HG03039 (cell line): ENCODE data around the gene NT5DC4.

Source experiments
- ATAC-seq: cut with Tn5 transposase; IDR thresholded peaks from one replicate; pipeline ENCODE4 v1.9.1; 2021; ENCODE audit warnings: mild to moderate bottlenecking, moderate library complexity; ENCODE audit not compliant: unreplicated experiment

Gene NT5DC4

DNA sequence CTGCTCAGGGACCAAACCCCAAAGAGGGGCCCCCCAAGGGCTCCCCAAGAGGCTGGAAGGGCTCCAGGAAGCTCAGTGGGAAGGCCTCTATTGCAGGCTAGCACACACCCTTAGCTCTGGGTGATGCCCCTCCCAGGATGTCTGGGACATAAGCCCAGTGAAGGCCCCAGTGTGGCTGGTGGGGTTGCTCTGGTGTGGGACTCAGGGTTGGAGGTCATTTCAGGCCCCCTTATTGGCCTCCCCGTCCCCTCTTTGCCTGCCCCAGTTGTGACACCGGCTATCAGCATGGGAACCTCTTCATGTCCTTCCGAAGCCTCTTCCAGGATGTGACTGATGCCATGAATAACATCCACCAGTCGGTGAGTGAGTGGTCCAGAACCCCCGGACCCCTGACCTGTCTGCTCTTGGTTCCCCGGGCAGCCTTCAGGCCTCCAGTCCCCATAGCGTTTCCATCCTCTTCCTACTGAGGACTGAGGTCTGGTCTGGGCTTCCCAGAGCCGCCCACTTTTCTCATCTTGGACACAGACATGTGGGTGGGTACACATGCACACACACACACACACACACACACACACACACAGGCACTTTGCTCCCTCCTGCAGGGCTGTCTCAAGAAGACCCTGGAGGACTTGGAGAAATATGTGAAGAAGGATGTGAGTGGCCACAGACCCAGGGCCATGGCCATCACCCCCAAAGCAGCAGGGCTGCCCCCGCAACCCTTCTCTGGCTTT lies 2.2 kb downstream of the NT5DC4 start:
- ATAC-seq: no peak

DNA sequence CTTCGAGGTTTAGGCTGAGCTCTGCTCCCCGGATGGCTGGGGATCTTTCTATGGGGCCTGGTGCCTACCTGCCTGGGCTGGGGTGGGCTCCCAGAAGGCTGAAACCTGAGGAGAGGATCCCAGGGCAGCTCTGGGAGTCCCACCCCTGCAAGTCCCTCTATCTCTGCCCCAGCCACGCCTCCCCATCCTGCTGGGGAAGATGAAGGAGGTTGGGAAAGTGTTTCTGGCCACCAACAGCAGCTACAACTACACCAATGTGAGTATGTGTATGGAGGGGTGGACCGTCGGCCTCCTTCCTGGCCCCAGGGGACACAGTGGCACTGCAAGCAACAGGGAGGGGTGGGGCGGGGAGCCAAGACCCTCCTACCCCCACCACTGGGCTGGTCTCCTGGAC lies 2.7 kb downstream of the NT5DC4 start:
- ATAC-seq: no peak

DNA sequence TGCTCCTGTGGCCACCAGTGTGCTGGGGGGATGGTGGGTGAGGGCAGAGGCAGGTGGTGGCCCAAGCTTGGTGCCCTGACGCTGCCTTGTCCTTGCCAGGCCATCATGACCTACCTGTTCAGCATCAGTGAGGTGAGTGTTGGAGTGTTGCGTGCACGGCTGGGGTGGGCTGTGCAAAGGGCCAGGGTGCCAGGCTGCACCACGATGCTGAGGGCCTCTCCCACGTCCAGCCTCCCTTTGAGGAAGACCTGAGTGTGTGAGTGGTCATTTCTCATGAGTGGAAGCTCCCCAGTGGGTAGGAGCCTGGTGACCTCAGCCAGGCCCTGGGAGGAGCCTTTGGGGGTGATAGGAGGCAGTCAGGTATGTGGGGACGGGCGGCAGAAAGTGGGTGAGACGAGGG lies 3.2 kb downstream of the NT5DC4 start:
- no peak for ATAC-seq

DNA sequence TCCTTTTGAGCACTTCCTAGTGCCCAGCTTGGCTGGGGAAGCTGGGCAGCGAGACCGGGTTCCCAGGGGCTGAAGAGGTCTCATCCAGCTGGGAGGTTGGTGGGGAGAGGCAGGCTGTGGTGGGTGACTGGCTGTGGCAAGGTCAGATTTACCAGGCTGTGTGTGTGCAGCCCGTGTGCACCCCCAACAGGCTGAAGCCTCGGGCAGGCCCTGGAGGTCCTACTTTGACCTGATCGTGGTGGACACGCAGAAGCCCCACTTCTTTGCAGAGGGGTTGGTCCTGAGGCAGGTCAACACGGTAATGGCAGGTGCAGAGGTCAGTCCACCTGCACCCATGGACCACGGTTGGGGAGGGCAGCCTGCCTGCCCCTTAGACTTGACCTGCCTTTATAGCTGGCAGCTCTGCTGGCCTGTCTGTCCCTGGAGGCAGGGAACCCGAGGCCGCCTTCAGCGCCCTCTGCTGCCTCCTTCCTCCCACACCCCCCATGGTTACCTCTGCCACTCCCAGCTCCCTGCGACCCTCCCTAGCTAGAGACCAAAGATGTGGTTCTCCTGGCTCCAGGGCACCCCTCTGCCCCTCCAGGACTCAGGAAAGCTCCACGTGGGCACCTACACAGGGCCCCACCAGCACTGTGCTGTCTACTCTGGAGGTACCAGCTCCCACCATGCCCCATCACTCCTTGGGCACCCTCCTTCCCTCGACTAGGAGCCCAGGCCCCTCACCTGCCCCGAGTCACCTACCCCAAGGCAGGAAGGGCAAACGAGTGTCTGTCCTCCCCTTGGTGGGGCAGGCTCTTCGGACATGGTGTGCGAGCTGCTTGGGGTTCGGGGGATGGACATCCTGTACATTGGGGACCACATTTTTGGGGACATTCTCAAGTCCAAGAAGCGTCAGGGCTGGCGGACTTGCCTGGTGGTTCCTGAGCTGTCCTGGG lies 4.0 kb downstream of the NT5DC4 start:
- ATAC-seq: no peak

DNA sequence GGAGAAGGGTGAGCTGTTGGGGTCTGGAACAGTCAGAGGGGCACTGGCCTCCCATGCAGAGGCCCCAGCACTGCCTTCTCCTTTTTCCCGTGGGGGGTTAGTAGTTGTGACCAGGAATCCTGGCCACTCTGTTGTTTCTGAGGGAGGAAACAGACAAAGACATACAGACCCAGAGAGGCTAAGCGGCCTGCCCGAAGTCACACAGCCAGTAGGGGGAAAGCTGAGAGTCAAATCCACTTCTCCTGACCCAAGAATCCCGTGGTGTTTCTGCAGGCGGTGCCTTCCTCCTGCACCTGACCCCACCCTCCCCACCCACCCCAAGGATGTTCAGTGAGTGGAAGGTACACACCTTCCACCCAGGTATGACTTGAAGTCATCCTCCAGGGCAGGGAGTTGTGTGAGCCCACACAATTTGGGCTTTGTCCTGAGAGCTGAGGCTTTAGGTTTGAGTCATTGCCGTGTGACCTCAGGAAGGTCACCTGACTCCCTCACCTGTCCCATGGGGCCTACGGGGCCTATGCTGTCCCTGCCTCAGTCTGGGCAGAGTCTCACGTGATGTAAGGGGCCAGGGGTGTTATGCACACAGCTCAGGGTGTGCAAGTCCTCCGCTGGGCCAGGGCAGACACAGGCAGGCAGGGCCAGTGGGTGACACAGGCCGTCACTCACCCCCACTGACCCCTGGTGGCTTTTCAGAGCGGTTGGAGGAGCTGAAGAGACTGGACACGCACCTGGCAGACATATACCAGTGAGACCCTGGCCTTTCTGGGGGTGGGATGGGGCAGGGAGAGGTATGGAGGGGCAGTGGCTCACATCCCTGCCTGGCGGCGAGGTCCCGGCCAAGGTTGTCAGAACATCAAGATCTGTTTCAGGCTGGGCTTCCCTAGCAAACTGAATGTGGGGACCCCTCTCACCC lies 5.0 kb downstream of the NT5DC4 start:
- ATAC-seq: no peak

DNA sequence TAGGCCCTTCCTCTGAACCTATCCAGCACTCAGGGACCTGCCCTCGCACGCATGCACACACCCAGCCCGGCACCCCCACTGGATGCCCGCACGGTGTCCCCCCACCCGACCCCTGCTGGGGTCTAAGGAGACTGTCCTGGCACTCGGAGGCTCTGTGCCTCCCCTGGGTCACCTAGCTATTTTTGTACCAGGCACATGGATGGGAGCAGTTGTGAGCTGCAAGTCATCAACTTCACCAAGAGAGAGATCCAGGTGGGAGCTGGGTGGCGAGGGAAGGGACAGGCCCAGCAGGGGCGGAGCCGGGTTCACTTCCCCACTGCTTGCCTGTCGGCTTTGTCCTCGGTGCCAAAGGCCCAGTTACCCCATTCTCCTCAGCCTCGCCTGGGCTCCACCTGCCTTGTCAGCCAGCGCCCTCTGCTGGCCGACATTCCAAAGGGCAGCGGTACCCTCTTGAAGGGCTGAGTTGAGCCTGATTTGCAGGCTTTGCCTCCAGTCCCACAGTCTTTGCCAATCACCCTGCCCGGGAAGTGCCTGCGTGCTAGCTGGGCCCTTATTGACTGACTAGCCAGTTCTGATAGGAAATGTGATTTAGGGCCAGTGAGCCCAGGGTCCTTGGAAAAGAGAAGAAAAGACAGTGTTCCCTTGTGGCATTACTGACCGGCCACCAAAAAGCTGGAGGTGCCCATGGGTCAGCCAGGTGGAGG lies 5.8 kb downstream of the NT5DC4 start:
- ATAC-seq: peak; percentile 63

DNA sequence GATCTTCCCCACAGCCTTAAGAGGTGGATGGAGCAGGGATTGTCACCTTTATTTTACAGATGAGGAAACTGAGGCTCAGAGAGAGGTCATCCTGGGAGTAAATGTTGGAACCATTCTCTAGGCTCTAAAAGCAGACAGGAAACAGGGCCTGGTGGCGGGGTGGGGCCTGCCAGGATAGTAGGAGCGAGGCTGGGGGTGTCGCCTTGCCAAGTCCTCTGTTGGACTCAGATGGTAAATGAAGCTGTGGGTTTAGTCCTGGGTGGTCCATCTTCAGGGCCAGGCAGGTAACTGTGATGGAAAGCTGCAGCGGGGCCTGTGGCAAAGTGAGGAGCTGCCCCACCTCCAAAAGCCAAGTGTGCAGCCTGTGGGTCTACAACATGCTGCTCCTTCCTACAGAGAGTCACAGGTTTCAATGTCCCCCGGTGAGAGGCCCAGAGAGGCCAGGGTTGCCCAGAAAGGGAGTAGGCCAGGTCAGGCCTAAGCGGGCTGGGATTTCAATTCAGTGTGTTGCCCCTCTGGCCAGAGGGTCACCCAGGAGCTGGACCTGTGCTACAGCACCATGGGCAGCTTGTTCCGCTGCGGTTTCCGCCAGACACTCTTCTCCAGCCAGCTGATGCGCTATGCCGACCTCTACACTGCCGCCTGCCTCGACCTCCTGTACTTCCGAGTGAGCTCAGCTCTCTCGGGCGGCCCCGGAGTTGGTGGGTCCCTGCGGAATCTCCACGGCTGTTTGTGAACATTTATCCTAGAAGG lies 6.6 kb downstream of the NT5DC4 start:
- ATAC-seq: no peak

DNA sequence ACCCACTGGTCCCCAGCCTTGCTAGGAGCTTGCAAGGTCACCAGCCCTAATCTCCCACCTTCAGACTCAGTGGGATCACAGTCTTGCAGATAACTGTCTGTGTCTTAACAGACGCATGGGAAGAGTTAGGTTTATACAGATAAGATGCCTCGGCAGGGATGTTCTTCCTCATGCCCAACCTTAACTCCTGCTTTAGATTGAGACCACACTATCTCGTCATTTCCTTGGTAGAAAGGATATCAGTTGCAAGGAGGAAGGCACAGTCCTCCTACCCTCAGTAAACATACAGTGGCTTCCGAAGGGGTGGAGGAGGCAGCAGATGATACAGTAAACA lies 7.2 kb downstream of the NT5DC4 start:
- ATAC-seq: no peak

DNA sequence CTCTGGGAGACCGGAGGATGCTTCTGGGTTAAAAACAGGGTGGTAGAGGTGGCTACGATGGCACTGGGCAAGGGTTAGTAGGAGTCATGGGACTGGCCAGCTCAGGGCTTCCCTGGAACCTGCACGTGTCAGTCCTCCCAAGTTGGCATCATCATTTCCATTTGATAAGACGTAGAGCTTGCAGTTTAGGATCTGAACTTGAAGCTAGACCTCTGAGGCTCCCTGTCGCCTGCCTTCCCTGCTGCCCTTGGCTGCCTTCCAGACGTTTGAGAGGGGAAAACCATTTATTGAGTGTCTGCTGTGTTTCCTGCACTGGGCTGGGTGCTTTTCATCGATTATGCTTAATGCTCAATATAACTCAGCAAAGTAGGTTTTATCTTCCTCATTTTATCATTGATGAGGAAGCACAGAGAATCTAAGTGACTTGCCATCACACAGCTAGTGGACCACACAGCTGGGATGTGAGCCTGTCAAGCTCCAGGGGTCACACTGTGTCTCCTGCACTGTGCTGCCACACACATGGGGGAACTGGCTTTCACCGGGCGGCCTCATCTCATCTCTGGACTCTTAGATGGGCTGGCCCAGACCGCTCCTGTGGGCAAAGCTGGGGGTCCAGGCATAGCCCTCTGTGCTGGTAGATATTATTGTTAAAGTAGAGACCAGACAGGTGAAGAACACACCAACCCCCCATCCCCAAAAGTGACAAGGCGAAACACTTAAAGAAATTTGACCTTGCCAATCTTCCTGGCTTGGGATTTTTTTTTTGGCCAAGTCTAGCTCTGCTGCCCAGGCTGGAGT lies 7.8 kb downstream of the NT5DC4 start:
- no peak for ATAC-seq

DNA sequence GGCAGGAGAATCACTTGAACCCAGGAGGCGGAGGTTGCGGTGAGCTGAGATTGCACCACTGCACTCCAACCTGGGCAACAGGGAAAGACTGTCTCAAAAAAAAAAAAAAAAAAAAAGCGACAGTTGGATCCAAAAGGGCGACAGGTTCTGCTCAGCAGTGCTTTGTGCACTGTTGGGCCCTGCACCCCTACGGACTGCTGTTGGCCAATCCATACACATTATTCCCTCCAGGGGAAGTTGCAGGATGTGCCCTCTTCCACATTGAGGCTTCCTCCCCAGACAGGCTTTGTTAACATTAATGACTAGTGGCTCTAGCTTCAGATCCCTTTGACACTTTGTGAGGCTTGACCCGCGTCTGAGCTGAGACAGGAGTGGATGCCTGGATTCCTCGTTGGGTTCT lies 9.4 kb downstream of the NT5DC4 start:
- ATAC-seq: no peak

DNA sequence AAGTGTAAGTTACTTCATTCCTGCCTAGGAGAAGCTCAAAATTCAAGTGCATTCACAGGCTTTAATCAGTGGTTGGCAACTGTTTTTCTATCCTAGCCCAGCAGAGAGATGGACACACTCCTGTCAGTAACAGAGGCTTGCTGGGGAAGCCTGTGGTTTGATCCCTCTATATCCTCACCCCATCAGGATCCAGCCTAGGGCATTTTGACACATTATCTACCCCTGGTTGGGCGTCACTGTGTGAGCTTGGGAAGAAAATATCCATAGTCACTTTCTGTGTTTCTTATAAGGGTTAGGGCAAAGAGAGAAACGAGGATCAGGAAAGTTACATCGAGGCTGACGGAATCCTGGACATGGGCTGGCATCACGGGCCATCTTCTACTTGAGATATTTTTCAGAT lies 10.0 kb downstream of the NT5DC4 start:
- no peak for ATAC-seq

DNA sequence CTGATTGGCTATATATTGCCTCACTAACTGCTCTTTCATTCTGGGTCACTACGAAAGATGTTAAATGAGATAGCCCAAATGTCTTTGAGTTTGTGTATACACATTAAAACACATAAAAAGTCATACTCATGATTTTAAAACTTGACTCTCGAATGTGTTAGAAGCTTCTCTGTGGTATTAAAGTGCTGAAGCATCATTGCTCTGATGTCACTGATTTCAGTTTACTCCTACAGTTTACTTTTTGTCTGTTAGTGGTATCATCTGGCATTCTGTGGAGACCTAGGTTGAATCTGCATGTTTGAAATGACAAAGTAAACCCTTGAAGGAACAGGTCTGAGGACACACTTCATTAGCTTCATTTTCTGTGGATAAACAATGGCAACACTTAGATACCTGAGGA lies 10.7 kb downstream of the NT5DC4 start:
- no peak for ATAC-seq

DNA sequence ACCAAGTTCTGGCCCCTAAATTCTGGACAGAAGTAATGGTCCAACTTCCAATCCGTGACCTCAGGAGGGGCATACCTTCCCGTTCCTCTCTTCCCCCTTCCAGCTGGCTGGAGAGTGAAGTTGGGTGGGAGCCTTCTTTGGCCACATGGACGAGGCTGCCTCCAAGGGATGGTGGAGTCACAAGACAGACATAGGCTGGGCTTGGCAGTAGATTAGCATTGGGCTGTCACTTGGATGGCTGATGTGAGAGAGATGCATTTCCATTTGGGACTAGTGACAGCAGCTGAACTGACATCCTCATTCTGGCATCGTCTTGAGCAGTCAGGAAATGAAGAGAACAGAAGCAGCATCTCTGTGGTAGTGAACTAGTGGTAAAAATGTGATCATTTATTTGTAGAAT lies 12.6 kb downstream of the NT5DC4 start:
- ATAC-seq: no peak

DNA sequence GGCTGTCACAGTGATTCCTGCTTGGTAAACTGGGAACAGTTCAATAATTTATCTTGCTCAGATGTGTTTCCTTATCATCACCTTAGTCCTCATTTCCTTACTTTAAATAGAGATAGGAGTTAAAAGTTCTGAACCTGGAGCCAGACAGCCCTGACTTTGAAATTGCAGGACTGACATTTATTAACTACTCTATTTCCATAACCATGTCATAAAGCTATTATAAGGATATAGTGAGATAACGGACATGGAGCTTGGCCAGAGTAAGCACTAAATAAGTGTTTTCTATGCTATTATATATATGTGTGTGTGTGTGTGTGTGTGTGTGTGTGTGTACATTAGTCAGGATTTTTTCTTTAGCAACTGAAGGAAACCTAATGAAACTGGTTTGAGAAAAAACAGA lies 13.1 kb downstream of the NT5DC4 start:
- ATAC-seq: no peak

DNA sequence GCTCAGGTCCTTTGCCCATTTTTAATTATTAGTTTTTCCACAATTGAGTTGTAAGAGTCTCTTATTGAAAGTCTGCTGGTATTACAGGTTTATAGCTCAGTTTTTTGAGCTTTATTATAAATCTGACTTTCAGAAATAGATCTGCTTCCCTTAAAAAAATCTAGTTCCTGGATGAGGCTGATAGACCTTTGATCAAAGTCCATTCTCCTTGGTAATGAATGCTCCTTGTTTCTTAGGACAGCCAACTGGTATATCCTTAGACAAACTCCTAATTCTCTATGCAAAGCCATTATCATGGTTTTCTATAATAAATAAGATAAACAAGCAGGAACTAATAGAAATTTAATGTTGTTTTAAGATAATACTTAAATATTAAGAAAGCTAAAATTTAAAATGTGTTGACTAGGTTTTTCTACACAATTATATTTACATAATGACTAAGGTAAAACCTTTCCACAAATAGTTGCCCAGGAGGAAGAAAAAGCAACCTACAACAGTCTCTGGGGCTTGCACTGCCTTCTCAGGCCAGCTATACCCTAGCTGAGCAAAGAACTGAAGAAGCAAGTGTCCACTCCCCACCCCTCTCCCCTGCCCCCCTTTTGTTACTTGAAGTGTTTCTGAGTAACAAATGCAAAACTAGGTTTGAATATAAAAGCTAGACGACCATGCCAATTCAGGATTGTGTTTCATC lies 16.9 kb downstream of the NT5DC4 start:
- no peak for ATAC-seq

DNA sequence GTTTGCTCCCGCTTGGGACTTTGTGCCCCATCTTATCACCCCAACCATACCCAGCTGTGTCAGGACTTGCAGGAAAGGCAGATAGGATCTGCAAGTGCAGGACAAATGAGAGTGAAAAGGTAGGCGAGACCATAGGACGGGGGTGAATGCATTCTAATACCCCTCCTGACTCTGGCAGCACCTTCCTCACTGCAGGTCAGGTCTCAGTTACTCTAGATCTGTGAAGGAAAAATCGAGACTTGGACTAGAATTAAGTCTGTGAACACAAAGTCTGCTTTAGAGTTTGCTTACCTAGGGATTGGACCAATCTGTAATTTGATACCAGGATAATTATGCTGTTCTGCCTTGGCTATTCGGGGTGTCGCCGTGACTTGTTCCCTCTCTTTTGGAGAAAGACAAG lies 19.7 kb downstream of the NT5DC4 start:
- ATAC-seq: no peak

DNA sequence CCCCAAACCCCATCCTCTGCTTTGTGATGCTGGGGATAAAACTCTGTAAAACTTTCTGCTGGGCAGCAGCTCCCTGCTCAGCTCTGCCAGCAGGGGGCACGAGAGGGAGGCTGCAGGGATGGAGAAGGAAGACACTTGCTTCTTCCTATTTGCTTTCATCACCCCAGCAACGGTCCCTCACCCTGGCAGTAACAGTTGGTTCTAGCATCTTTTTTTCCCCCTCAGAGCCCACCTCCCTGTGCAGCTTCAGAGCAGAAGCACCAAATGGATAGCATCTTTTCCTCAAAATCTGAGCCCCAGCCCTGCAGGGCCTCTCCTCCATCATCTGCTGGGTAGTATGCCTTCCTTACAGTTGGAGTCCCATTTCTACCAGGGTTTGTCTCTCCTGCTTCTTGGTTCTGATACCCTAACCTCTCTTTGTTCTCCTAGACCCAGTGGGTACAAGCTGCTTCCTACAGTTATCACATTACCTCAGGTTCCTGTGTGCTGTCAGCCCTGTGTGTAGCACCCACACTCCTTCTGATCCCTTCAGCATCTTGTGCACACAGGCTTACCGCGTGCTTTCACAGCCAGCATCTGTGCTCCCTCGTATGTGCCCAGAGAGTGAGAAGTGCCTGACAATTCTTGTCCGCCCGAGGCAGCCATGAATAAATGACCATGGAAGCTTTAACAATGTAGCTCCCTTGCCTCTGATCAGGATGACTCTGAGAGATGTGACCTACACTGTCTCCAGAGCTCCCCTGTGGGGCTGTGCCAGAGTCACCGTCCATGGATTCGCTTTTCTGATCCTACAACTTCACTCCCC lies 29.1 kb downstream of the NT5DC4 start:
- ATAC-seq: peak; percentile 61

DNA sequence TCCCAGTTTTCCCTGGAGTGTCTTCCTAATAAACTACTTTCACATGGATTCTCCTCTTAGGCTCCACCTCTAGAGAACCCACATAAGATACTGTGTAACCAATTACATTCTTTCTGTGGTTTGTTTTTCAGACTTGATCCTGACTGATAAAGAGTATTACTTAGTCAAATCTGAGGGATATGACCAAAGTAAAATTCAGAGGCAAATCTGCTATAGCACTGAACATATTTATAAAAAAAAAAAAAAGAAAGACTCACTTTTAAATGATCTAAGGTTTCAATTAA lies 29.7 kb downstream of the NT5DC4 start:
- ATAC-seq: no peak
